Fibroblast of peridontal ligament (primary cell): Measurements from ENCODE around the gene GALNS.

ENCODE experiments used
- DNase-seq: peaks from one replicate; pipeline ENCODE4 v3.0.0-alpha.2; 2010; ENCODE audit errors: extremely low read depth

The GALNS gene

GRCh38 chr16:88856122-88856827 lies 472 bp downstream of the GALNS start:
- DNase-seq, result no peak

- no peak for DNase-seq
Measured at GRCh38 chr16:88855736-88856121, 1.0 kb downstream of the GALNS start.

GRCh38 chr16:88855176-88855575 lies 1.6 kb downstream of the GALNS start:
- no peak for DNase-seq

DNA sequence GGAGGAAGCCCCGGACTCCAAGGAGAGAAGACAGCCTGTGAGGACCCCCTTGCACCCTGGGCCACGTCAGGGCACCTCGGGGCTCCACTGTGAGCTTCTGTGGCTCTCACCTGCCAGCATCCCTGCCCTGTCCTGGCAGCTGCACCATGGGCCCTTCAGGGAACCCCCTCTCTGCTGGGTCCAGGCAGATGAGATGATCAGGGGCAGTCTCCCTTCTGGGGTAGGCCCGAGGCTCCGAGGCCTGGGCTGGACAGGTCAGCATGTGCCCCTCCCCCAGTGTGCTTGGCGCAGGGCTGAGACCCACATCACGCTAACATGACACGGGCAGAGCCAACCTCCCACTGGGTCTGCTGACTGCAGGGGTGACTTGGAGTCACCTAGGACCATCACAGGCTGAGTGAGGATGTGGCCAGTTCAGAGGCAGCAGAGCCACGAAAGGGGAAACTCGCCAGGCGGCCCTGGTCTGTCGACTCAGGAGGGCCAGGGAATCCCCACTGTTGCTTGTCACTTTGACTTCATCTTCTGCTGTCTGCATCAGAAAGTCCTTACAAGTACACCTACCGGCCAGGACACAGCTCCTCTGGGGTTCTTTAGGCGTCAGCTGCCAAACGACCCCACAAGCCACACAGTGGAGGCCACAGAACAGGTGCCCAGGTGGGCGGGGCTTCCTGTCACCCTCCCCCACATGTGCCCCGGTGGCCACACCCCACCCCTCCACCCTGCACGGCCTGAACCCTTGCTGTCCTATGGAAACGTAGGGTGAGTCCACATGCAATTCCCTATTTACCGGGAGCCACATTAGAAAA lies 2.2 kb downstream of the GALNS start:
- DNase-seq, result no peak

GRCh38 chr16:88853325-88853941 lies 3.3 kb downstream of the GALNS start:
- no peak for DNase-seq

GRCh38 chr16:88851616-88852015 lies 5.1 kb downstream of the GALNS start:
- no peak for DNase-seq

DNA sequence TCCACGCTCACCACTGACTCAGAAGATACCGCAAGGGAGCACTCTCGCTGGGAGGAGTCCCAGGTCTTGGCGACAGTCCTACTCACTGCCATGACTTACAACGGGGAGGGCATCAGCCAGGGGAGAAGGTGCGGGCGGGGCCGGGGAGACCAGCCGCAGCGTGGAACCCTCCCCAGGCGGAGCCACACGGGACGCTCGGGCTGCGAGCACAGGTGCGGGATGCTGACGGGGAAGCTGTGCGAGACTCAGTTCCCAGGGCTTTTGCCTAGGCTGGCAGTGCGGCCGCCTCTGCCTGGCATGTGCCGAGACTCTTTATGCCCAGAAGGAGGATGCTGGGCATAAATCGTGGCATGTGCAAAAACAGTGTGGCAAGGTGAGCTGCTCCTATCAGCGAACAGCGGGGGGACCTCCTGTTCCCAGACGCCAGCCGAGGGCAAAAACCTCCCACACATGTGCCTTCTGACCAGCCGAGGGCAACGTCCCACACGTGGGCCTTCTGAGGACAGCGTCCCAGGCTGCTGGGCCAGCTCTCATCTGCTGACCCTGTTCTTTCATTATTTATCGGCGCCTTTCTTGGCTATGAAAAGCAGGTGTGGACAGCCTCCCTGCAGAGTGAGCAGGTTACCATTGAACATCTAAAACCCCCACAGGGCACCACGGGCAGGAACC lies 6.1 kb downstream of the GALNS start:
- DNase-seq, result no peak

GRCh38 chr16:88848557-88848956 lies 8.2 kb downstream of the GALNS start:
- no peak for DNase-seq

GRCh38 chr16:88847654-88848053 lies 9.1 kb downstream of the GALNS start:
- no peak for DNase-seq

DNA sequence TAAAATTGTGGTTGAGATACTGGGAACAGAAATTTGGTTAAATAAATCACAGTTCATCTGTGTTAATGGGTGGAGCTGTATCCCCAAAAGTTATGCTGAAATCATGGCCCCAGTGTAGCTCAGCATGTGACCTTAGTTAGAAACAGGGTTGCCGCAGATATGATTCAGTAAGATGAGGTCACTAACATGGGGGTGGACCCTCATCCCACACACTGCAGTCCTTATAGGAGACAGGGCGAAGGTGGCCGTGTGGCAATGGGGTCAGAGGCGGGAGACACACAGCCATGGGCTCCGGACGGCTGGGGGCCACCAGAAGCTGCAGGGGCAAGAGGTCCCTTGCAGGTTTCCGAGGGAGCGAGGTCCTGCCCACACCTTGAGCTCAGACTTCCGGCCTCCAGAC lies 10.7 kb downstream of the GALNS start:
- DNase-seq, result peak; percentile 26

- DNase-seq, result no peak
Measured at GRCh38 chr16:88844419-88845036, 12.2 kb downstream of the GALNS start.

DNA sequence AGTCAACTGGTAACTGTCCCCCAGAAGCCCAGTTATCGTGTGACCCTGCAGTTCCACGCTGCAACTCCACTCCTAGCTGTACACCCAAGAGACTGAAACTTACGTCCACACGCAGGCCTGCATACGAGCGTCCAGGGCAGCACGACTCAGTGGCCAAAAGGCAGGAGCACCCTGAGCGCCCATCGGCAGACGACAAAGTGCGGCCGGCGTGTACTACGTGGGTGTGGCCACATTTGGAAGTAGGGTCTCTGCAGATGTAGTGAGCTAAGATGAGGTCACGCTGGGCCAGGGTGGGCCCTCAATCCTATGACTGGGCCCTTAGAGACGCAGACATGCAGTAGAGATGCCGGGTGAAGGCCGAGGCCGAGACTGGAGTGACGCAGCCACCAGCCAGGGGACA lies 13.5 kb downstream of the GALNS start:
- no peak for DNase-seq

DNA sequence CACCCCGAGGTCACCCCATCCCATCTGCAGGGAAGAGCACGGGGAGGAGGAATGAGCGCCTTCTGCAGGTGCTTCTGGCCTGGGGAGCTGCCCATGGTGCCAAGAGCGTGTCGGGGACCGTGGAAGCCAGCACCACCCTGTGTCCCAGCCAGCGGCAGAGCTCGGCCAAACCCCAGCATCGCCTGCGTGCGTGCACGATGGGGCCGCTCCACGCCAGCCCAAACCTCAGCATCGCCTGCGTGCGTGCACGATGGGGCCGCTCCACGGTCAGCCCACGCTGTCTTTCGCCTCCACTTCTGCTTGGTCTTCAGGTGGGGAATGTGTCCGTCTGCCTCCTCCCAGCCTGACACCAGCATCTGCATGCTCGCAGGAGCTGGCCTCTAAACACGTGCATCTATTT lies 13.9 kb downstream of the GALNS start:
- no peak for DNase-seq

GRCh38 chr16:88842308-88842756 lies 14.4 kb downstream of the GALNS start:
- no peak for DNase-seq

DNA sequence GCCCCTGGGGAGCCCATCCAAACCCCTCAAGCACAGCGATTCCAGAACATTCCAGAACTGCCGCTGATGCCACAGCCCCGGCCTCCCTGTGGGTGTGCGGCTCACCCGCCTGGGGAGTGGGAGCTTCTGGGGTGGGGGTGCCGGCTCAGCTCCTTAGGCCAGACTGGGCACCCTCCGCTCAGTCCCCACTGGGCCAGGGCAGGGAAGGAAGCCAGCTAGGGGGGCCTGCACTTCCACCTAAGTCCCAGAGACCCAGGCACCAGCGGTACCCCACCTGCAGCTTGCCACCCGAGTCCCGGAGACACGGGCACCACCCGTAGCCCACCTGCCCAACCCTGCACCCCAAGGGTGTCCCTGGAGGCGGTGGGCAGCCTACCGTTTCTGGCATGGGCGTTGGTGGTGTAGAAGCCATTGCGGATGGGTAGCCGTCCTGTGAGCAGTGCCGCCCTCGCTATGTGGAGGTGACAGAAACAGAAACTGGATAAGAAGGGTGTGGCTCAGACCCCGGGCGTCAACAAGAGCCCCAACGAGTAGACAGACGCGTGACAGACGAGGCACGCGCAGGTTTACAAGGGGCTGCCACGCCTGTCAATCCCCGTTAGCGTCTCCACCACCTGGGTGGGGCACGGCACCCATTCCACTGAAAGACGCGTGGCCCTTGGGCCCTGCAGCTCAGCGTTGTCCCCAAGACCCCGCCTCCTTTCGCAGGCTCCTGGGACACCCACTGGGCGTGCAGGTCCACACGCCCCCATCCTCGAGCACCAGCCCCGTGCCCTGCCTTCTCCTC lies 15.0 kb downstream of the GALNS start:
- no peak for DNase-seq

GRCh38 chr16:88840600-88841215 lies 16.0 kb downstream of the GALNS start:
- no peak for DNase-seq

- no peak for DNase-seq
Measured at GRCh38 chr16:88839745-88840599, 16.8 kb downstream of the GALNS start.

DNA sequence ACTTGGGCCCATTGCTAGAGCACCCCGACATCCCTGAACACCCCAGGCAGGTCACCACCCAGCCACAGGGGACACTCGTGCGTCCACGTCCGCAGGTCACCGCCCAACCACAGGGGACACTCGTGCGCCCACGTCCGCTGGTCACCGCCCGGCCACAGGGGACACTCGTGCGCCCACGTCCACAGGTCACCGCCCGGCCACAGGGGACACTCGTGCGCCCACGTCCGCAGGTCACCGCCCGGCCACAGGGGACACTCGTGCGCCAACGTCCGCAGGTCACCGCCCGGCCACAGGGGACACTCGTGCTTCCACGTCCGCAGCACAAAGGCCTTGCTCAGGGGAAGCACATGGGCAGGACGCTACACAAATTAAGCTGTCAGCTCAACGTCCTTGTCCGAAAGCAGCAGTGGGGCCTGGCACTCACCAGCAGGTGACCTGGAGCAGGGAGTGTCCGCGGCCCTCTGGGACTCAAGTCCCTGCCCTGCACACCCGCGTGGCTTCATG lies 17.7 kb downstream of the GALNS start:
- no peak for DNase-seq

DNA sequence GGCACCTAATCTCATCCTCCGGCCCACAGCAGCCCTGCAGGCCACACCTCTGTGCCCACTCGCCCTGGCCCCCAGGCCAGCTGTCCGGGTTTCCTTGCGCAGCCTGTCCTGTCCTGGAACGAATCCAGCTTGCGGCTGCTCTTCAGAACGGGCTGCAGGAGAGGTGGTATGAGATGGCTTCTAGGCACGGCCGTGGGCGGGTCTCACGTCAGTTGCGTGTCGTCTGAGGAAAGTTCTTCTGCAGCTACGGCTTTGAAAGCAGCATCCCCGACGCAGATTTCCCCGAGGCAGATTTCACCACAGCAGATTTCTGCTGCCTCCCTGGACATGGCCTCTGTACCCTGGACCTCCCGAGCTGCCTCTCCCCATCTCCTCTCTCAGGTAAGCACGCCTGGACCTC lies 18.2 kb downstream of the GALNS start:
- no peak for DNase-seq
